SK-N-MC (cell line): ENCODE measurements around the gene TYRO3.

Experiments used
- EZH2 ChIP-seq: fragments of 200-600 bp; sonication (generic); IDR thresholded peaks from one replicate; pipeline ENCODE4 v1.6.1; 2017; ENCODE audit warnings: antibody characterized with exemption
- POLR2AphosphoS5 ChIP-seq: IDR thresholded peaks from 2 replicates; pipeline ENCODE4 v1.6.1; 2012; ENCODE audit warnings: mild to moderate bottlenecking, low read depth, low read length, borderline replicate concordance

DNA sequence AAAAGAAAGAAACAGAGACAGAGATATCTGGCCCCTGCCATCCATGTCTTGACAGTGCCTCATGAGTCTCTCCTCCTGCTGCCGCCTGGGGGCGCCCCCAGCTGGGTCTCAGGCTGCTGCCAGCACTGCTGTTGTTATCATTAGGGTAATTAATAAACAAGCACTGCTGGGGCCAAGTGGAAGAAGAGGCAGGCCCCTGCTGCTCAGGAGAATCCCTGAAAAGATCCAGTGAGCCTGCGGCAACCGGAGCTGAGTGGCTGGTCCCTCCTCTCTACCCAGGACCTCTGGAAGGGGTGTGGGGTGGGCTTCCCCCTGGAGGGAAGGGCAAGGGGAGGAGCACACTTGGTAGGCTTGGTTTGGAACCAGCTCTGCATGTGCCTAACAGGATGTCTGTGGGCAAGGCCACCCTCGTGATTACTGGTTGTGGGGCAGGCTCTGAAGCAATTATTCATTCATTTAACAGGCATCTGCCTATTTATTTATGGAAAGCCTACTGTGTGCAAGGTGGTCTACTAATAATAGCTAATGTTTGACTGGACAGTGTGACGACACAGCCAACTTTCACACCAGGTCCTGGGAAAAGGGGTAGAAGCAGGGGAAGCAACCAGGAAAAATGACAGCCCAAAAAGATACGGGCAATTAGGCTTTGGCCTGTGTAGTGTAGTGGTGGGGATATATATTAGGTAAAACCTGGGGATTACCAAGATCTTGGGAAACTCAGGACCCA lies 1.2 kb upstream of the TYRO3 start:
- TF ChIP-seq EZH2 (no peak), POLR2AphosphoS5 (no peak)
